WTC11 (cell line): ENCODE data around the gene PLPPR3.
A peak's percentile ranks its signal among the peaks of the same experiment; 100 is the strongest.

Source experiments
- AFF4 ChIP-seq: sonication (generic); formaldehyde crosslinking; IDR thresholded peaks from 2 replicates; pipeline ENCODE4 v1.8.1; 2023; ENCODE audit warnings: mild to moderate bottlenecking, missing genetic modification reagents, borderline replicate concordance
- ATF2 ChIP-seq: sonication (generic); formaldehyde crosslinking; IDR thresholded peaks from 2 replicates; pipeline ENCODE4 v1.8.1; 2022; ENCODE audit warnings: low read depth, missing genetic modification reagents, borderline replicate concordance
- ATF3 ChIP-seq: sonication (generic); formaldehyde crosslinking; conservative IDR thresholded peaks from 2 replicates; pipeline ENCODE4 v1.8.1; 2022; ENCODE audit warnings: mild to moderate bottlenecking, missing genetic modification reagents
- CREM ChIP-seq: sonication (generic); formaldehyde crosslinking; IDR thresholded peaks from 2 replicates; pipeline ENCODE4 v1.8.1; 2022; ENCODE audit warnings: mild to moderate bottlenecking, missing genetic modification reagents, moderate library complexity
- CTCF ChIP-seq: fragments of 200-600 bp; IDR thresholded peaks from 2 replicates; pipeline ENCODE4 v1.8.0; 2022; ENCODE audit warnings: antibody characterized with exemption
- E2F1 ChIP-seq: sonication (generic); formaldehyde crosslinking; IDR thresholded peaks from 2 replicates; pipeline ENCODE4 v1.8.0; 2022; ENCODE audit warnings: mild to moderate bottlenecking, missing genetic modification reagents
- ERG ChIP-seq: fragments of 250-450 bp; sonication (Bioruptor Pico); IDR thresholded peaks from 2 replicates; pipeline ENCODE4 v1.8.0; 2021; ENCODE audit warnings: mild to moderate bottlenecking
- FOXK1 ChIP-seq: sonication (generic); formaldehyde crosslinking; IDR thresholded peaks from 2 replicates; pipeline ENCODE4 v1.8.0; 2022; ENCODE audit warnings: mild to moderate bottlenecking, moderate library complexity, missing genetic modification reagents
- GRHL2 ChIP-seq: fragments of 250-450 bp; sonication (Bioruptor Pico); IDR thresholded peaks from 2 replicates; pipeline ENCODE4 v1.8.0; 2022; ENCODE audit warnings: mild to moderate bottlenecking, moderate library complexity; ENCODE audit not compliant: insufficient replicate concordance, severe bottlenecking
- NR3C1 ChIP-seq: sonication (generic); formaldehyde crosslinking; conservative IDR thresholded peaks from 2 replicates; pipeline ENCODE4 v1.8.1; 2023; ENCODE audit warnings: low read depth, mild to moderate bottlenecking, missing genetic modification reagents
- PREB ChIP-seq: sonication (generic); formaldehyde crosslinking; IDR thresholded peaks from 2 replicates; pipeline ENCODE4 v1.8.1; 2022; ENCODE audit warnings: mild to moderate bottlenecking, missing genetic modification reagents, moderate library complexity, borderline replicate concordance
- SMAD4 ChIP-seq: sonication (generic); formaldehyde crosslinking; IDR thresholded peaks from 2 replicates; pipeline ENCODE4 v1.8.0; 2022; ENCODE audit warnings: mild to moderate bottlenecking, missing genetic modification reagents
- USF1 ChIP-seq: sonication (generic); formaldehyde crosslinking; IDR thresholded peaks from 2 replicates; pipeline ENCODE4 v1.8.0; 2022; ENCODE audit warnings: mild to moderate bottlenecking, missing genetic modification reagents
- ZNF232 ChIP-seq: sonication (generic); formaldehyde crosslinking; IDR thresholded peaks from 2 replicates; pipeline ENCODE4 v1.8.0; 2022; ENCODE audit warnings: mild to moderate bottlenecking, missing genetic modification reagents

- no peak for TF ChIP-seq GRHL2 (CRISPR knock-in tag)
- TF ChIP-seq ZNF232 (CRISPR knock-in tag): no peak
- TF ChIP-seq CTCF: no peak
- no peak for TF ChIP-seq SMAD4 (CRISPR knock-in tag)
- TF ChIP-seq E2F1 (CRISPR knock-in tag): no peak
- TF ChIP-seq NR3C1 (CRISPR knock-in tag): no peak
- TF ChIP-seq PREB (CRISPR knock-in tag): no peak
- TF ChIP-seq AFF4 (CRISPR knock-in tag): no peak
- 0 out of 2 replicates have a peak, but pooled peaks have one; percentile 3 for TF ChIP-seq USF1 (CRISPR knock-in tag)
- no peak for TF ChIP-seq ERG
- TF ChIP-seq CREM (CRISPR knock-in tag): no peak
- TF ChIP-seq ATF3 (CRISPR knock-in tag): no peak
- no peak for TF ChIP-seq FOXK1 (CRISPR knock-in tag)
- no peak for TF ChIP-seq ATF2 (CRISPR knock-in tag)
Measured at GRCh38 chr19:811506-812048, 10.2 kb downstream of the PLPPR3 start.
